Natural killer cell (primary cell): ENCODE measurements around the gene SBK3. TPM values are rescaled to one million over a fixed set of nuclear protein-coding genes. Genes with fewer than 3 reads are reported as not detected.

Source experiments
- ATAC-seq, 3 donors: fragments of 150-1000 bp in 2 of 3; fragments of 200-7000 bp in 1 of 3; cut with Tn5 transposase; 1 replicate in 1 of 3; 2 replicates in 2 of 3; pipeline ENCODE4 v1.10.0; 2021; ENCODE audit warnings: mild to moderate bottlenecking in 2 of 3, moderate library complexity in 2 of 3
- DNase-seq, 2 donors: peaks; one replicate each; pipeline versions ENCODE4 v3.0.0 to v3.0.0-alpha.2; 2013 to 2021; ENCODE audit warnings: mixed read lengths in 1 of 2
- H3K27ac ChIP-seq: one replicate; pipeline ENCODE4 v1.5.1; 2013; ENCODE audit warnings: mild to moderate bottlenecking, low read length
- H3K27me3 ChIP-seq: one replicate; pipeline ENCODE4 v1.6.1; 2013; ENCODE audit warnings: low read length; ENCODE audit not compliant: control insufficient read depth, insufficient read depth
- H3K36me3 ChIP-seq: one replicate; pipeline ENCODE4 v1.6.1; 2013; ENCODE audit warnings: low read length; ENCODE audit not compliant: control insufficient read depth, insufficient read depth
- H3K4me1 ChIP-seq: one replicate; pipeline ENCODE4 v1.6.1; 2013; ENCODE audit warnings: low read length; ENCODE audit not compliant: control insufficient read depth, insufficient read depth
- H3K4me3 ChIP-seq: one replicate; pipeline ENCODE4 v1.5.1; 2013; ENCODE audit warnings: low read length
- H3K9me3 ChIP-seq: one replicate; pipeline ENCODE4 v1.6.1; 2013; ENCODE audit warnings: low read length; ENCODE audit not compliant: control insufficient read depth, insufficient read depth
- H3K27ac Mint-ChIP-seq, 2 donors: one replicate each; pipeline ENCODE4 v1.8.0; 2022; ENCODE audit warnings: mild to moderate bottlenecking in 2 of 2, mixed read lengths in 2 of 2, moderate library complexity in 1 of 2
- H3K27me3 Mint-ChIP-seq, 2 donors: one replicate each; pipeline ENCODE4 v1.8.0; 2022; ENCODE audit warnings: low read depth in 2 of 2, mixed read lengths in 2 of 2
- H3K36me3 Mint-ChIP-seq: one replicate; pipeline ENCODE4 v1.8.0; 2022; ENCODE audit warnings: mixed read lengths
- H3K4me1 Mint-ChIP-seq, 2 donors: one replicate each; pipeline ENCODE4 v1.8.0; 2022; ENCODE audit warnings: mixed read lengths in 2 of 2
- H3K4me3 Mint-ChIP-seq: one replicate; pipeline ENCODE4 v1.8.0; 2022; ENCODE audit warnings: mild to moderate bottlenecking, moderate library complexity, mixed read lengths
- H3K9me3 Mint-ChIP-seq, 2 donors: one replicate each; pipeline ENCODE4 v1.8.0; 2022; ENCODE audit warnings: mixed read lengths in 2 of 2
- WGBS: methylation state at CpG from one replicate; pipeline ENCODE4 v1.1.7; 2013; ENCODE audit warnings: missing lambda C conversion rate; ENCODE audit not compliant: insufficient coverage; 5-methylcytosine and 5-hydroxymethylcytosine counted together
- intact Hi-C: fragments of 100-400 bp; cut with micrococcal nuclease; formaldehyde crosslinking; loops from one replicate; pipeline ENCODE4 v1.14.2; 2022
- total RNA-seq, 4 donors: library from RNA; stranded (reverse); fragments of 120-200 nt in 1 of 4; gene quantifications; one replicate each; pipeline versions ENCODE4 v1.2.3 to v1.2.4, GENCODE V29; 2013 to 2022
- TF ChIP-seq, protein P1 (sequence below): fragments of 200-600 bp; IDR thresholded peaks from one replicate; pipeline ENCODE4 v1.8.0; 2022; ENCODE audit warnings: antibody characterized with exemption

SBK3 gene
- total RNA-seq, 3 donors from 2014 or later (not counting 1 experiment from before 2014, with no cell fraction given): not detected

DNA sequence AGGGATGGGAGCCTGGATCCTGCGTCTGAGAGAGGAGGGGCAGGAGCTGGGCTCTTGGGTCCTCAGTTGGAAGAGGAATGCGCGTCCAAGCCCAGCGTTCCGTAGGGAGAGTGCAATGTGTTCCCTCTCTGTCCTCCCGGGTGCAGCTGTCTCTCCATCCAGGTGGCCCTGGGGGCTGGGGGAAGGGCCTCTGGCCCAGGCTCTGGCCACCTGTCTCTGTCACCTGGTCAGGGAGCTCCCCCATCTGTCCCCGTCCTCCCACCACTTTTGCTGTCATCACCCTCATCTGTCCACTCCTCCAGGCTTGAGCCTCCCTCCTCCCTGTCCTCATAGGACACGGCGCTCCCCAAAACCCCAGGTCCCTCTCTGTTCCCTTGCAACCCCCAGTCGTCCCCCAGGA lies 4.7 kb downstream of the SBK3 start:
- Mint-ChIP-seq H3K4me1 (no peaks in the 10 kb centered on the region), H3K9me3 (no peaks in the 10 kb centered on the region)
- intact Hi-C loops: no loop called here

DNA sequence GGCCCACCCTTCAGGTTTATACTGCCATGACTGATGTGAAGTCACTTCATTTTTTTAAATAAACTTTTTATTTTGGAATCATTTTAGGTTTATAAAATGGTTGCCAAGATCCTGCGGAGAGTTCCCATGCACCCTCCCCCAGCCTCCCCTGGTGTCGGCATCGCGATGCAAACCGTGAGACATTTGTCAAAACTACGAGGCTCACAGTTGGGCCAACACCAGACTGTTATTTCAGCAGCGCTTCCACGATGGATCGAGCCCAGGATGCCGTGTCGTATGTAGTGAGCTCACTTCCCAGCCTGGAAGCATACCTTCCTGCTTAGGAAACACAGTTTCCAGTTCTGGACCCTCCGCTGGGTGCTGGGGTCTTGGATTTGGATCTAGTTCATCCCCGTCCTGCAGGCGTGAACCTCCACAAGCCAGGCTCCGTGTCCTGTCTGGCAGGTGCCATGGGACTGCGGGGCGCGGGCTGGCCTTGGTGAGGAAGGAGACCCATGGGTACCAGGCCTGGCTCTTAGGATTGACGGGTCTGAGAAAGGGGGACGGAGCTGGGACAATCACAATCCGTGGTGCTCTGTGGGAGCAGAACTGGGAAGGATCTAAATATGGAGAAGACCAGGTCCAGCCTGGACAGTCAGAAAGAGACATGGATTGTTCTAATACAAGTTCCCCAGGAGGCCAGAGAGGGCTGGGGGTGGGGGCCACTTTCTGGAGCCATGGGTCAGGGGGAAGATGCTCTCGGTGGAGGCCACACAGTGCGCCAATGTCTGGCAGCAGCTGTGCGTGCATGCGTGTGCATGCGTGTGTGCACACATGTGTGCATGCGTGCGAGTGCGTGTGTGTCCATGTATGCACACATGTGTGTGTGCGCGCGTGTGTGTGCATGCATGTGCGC lies 6.0 kb downstream of the SBK3 start:
- WGBS: 95% methylated on average over 33 of the region's 33 CpGs
- no peaks in the 10 kb centered on the region for H3K4me1 Mint-ChIP-seq
- no peaks in the 10 kb centered on the region for H3K36me3 ChIP-seq
- DNase-seq: no peak
- no peak overlapping the region for H3K4me3 ChIP-seq
- H3K27ac Mint-ChIP-seq: no peak overlapping the region
- no peaks in the 10 kb centered on the region for H3K36me3 Mint-ChIP-seq
- H3K27ac ChIP-seq: no peak overlapping the region
- no peak overlapping the region for H3K4me3 Mint-ChIP-seq
- H3K27me3 ChIP-seq: no peaks in the 10 kb centered on the region
- no peak for ATAC-seq
- H3K9me3 Mint-ChIP-seq: no peaks in the 10 kb centered on the region
- TF ChIP-seq, protein P1, sequence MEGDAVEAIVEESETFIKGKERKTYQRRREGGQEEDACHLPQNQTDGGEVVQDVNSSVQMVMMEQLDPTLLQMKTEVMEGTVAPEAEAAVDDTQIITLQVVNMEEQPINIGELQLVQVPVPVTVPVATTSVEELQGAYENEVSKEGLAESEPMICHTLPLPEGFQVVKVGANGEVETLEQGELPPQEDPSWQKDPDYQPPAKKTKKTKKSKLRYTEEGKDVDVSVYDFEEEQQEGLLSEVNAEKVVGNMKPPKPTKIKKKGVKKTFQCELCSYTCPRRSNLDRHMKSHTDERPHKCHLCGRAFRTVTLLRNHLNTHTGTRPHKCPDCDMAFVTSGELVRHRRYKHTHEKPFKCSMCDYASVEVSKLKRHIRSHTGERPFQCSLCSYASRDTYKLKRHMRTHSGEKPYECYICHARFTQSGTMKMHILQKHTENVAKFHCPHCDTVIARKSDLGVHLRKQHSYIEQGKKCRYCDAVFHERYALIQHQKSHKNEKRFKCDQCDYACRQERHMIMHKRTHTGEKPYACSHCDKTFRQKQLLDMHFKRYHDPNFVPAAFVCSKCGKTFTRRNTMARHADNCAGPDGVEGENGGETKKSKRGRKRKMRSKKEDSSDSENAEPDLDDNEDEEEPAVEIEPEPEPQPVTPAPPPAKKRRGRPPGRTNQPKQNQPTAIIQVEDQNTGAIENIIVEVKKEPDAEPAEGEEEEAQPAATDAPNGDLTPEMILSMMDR: no peak
- peaks cover 0 to 7% of the 10 kb centered on the region in 2 donors for H3K27me3 Mint-ChIP-seq
- H3K4me1 ChIP-seq: no peaks in the 10 kb centered on the region
- intact Hi-C loops: no loop called here
- no peaks in the 10 kb centered on the region for H3K9me3 ChIP-seq

More for the DNA sequence above, 4.7 kb downstream of the SBK3 start:
- Histone ChIP-seq H3K4me1 (no peaks in the 10 kb centered on the region), H3K9me3 (no peaks in the 10 kb centered on the region), H3K36me3 (no peaks in the 10 kb centered on the region), H3K4me3 (no peak overlapping the region), H3K27me3 (no peaks in the 10 kb centered on the region), H3K27ac (no peak overlapping the region)
- no peak for ATAC-seq
- no peak for DNase-seq
- Mint-ChIP-seq H3K36me3 (no peaks in the 10 kb centered on the region), H3K4me3 (no peak overlapping the region), H3K27me3 (peaks cover 0 to 12% of the 10 kb centered on the region in 2 donors), H3K27ac (no peak overlapping the region)
- WGBS: 88% methylated on average over 10 of the region's 10 CpGs
- TF ChIP-seq, protein P1: no peak

DNA sequence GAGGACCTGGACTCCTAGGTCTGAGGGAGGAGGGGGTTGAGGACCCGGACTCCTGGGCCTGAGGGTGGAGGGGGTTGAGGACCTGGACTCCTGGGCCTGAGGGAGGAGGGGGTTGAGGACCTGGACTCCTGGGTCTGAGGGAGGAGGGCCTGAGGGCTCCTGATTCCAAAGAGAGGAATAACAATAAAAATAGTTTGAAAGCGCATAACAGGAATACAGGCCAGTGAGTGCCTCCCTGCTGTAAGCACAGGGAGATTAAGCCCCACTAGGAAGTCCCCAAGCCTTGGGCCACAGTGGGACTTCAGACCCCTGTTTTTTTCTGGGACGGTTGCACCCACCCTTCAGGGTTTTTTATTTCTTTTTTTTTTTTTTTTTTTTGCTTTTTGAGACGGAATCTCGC lies 7.2 kb downstream of the SBK3 start:
- H3K36me3 Mint-ChIP-seq: no peaks in the 10 kb centered on the region
- H3K4me3 ChIP-seq: no peak overlapping the region
- no peak overlapping the region for H3K27ac ChIP-seq
- no peaks in the 10 kb centered on the region for H3K4me1 ChIP-seq
- 88% methylated on average over 5 of the region's 5 CpGs for WGBS
- intact Hi-C loops: no loop called here
- H3K36me3 ChIP-seq: no peaks in the 10 kb centered on the region
- H3K27ac Mint-ChIP-seq: no peak overlapping the region
- DNase-seq (no peak), ATAC-seq (no peak)
- H3K9me3 Mint-ChIP-seq: no peaks in the 10 kb centered on the region
- H3K27me3 ChIP-seq: no peaks in the 10 kb centered on the region
- TF ChIP-seq, protein P1: no peak
- H3K27me3 Mint-ChIP-seq: peaks cover 0 to 3% of the 10 kb centered on the region in 2 donors
- no peaks in the 10 kb centered on the region for H3K9me3 ChIP-seq
- no peaks in the 10 kb centered on the region for H3K4me1 Mint-ChIP-seq
- no peak overlapping the region for H3K4me3 Mint-ChIP-seq

DNA sequence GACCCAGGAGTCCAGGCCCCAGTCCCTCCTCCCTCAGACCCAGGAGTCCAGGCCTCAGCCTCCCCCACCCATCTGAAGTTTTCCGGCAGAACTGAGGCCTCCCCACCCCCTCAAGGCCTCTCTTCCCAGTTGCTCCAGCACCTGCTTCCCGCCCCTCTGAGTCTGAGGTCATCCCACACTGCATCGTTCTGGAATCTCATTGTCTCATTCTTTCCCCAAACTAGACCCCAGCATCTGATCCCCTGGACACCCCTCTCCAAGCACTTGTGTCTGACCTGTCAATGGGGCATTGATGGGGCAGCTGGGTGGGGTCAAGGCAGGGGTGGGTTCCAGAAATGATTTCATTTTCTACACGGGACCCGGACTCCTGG lies 7.6 kb downstream of the SBK3 start:
- Histone ChIP-seq H3K27me3 (no peaks in the 10 kb centered on the region), H3K4me3 (no peak overlapping the region), H3K9me3 (no peaks in the 10 kb centered on the region), H3K4me1 (no peaks in the 10 kb centered on the region), H3K36me3 (no peaks in the 10 kb centered on the region), H3K27ac (no peak overlapping the region)
- no peak for ATAC-seq
- H3K4me3 Mint-ChIP-seq: no peak overlapping the region
- H3K9me3 Mint-ChIP-seq: no peaks in the 10 kb centered on the region
- H3K27me3 Mint-ChIP-seq: peaks cover 0 to 3% of the 10 kb centered on the region in 2 donors
- TF ChIP-seq, protein P1: no peak
- DNase-seq: no peak
- H3K4me1 Mint-ChIP-seq: no peaks in the 10 kb centered on the region
- intact Hi-C loops: no loop called here
- H3K36me3 Mint-ChIP-seq: no peaks in the 10 kb centered on the region
- H3K27ac Mint-ChIP-seq: no peak overlapping the region
- WGBS: 94% methylated on average over 5 of the region's 5 CpGs
